IPS-18c (cell line): Measurements from ENCODE around the gene DPM3.
"Not testable (repeated sequence)": the region's sequence is repeated elsewhere in the genome, so short reads cannot be mapped to it uniquely, and the experiment has no call there.

ENCODE experiments used
- H3K4me3 ChIP-seq: 2 replicates; pipeline ENCODE4 v1.7.0; 2013; ENCODE audit warnings: low read depth, mild to moderate bottlenecking, low read length, moderate library complexity; ENCODE audit not compliant: insufficient read depth
- H3K9me3 ChIP-seq: one replicate; pipeline ENCODE4 v1.6.1; 2013; ENCODE audit warnings: mild to moderate bottlenecking, low read length, moderate library complexity; ENCODE audit not compliant: control insufficient read depth, insufficient read depth

DPM3 gene

DNA sequence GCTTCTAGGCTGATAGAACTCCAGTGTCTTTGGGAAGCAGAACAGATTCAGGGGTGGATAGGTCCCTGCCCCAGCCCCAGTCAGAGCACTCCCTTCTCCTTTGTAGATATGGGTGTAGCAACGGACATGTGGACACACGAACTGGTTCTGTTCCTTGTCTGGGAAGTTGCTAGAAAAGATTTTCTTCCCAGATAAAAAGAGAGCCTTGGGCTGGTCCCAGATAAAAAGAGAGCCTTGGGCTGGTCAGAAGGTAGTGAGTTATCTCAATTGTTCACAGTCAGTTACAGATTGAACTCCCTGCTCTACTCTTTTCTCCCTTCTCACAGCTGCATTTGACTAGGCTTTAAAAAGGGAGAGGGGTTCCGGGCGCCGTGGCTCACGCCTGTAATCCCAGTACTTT, 20.1 kb downstream of the DPM3 start:
- no peak overlapping the region for H3K4me3 ChIP-seq
- H3K9me3 ChIP-seq, result no peaks in the 10 kb centered on the region

DNA sequence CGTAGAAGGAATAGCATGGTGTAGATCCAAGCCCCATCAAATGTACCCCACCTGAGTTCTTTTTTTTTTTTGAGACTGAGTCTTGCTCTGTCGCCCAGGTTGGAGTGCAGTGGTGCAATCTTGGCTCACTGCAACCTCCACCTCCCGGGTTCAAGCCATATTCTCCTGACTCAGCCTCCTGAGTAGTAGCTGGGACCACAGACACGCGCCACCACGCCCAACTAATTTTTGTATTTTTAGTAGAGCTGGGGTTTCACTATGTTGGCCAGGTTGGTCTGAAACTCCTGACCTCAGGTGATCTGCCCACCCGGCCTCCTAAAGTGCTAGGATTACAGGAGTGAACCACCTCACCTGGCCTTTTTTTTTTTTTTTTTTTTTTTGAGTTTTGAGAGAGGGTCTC, 22.2 kb downstream of the DPM3 start:
- not testable (repeated sequence) for H3K4me3 ChIP-seq, H3K9me3 ChIP-seq

GRCh38 chr1:155117610-155118009, 22.7 kb downstream of the DPM3 start:
- Histone ChIP-seq H3K4me3 (no peak overlapping the region), H3K9me3 (no peaks in the 10 kb centered on the region)

DNA sequence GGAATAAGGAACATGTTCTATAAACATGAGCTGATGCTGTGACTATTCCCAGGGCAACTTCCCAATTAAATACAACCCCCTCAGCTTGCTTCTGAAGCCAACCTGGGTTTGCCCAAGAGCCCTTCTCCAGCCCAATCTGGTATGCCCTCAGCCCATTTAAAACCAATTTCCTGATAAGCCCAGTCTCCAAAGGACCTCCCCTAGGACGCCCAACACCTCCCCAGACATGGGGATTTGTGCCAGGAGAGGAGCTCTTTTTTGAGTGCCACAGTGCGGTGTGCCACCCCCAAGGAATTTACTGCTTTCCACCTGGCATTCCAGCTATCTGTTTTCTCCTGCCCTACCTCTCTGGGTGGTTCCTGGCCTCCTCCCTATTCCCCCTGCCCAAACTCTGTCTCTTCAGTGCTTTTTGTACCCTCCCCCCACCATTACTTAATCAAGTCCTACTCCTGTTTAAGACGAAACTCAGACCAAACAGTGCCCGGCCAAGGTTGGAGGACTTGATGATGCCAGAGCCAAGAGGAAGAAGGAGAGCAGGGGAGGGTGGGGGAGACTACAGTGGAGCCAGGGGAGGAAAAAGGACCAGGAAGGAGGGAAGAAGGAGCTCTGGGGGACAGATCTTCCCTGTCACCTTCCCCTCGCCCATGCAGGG, 24.1 kb downstream of the DPM3 start:
- Histone ChIP-seq H3K9me3 (peaks cover 2% of the 10 kb centered on the region), H3K4me3 (no peak overlapping the region)

- H3K4me3 ChIP-seq, result no peak overlapping the region
- H3K9me3 ChIP-seq, result peaks cover 2% of the 10 kb centered on the region
Observed at GRCh38 chr1:155113450-155113980, 26.8 kb downstream of the DPM3 start.

DNA sequence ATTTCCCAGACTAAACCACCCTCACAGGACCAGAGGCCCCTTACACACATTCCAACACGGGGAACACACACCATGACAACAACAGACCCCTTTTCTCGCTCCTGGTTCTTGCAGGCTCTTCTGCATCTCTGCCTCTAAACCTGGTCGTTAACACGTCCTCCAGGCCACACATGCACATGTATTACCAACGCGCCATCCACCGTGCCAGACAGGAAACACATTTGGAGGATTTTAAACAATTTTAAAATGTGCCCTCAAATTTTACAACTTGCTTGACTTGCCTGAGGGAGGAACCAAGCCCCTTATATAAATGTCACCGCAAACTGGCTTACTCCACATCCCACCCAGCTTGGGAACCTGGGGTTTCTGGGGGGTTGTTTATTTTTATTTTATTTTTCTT, 29.5 kb downstream of the DPM3 start:
- Histone ChIP-seq H3K4me3 (no peak overlapping the region), H3K9me3 (peaks cover 2% of the 10 kb centered on the region)

DNA sequence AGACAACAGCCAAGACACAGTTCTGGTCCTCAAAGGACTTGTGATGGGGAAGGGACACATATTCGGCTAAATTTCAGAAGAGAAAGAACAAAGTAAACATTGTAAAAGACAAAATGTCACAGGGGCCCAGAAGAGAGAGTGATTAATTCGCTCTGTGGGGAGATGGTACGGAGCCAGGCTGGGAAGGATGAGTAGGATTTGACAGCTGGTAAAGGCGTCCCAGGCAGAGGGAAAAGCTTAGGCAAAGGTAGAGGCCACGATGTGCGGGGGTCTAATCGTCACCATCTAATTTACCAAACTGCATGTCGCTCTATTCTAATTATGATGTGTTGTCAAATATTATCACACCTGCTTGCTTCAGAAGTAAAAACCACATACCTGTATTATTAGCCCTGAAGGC, 29.9 kb downstream of the DPM3 start:
- Histone ChIP-seq H3K4me3 (no peak overlapping the region), H3K9me3 (peaks cover 2% of the 10 kb centered on the region)

- peaks cover 2% of the 10 kb centered on the region for H3K9me3 ChIP-seq
- no peak overlapping the region for H3K4me3 ChIP-seq
Observed at GRCh38 chr1:155108296-155108695, 32.0 kb downstream of the DPM3 start.

- Histone ChIP-seq H3K4me3 (no peak overlapping the region), H3K9me3 (peaks cover 2% of the 10 kb centered on the region)
Observed at GRCh38 chr1:155107309-155108264, 32.7 kb downstream of the DPM3 start.

DNA sequence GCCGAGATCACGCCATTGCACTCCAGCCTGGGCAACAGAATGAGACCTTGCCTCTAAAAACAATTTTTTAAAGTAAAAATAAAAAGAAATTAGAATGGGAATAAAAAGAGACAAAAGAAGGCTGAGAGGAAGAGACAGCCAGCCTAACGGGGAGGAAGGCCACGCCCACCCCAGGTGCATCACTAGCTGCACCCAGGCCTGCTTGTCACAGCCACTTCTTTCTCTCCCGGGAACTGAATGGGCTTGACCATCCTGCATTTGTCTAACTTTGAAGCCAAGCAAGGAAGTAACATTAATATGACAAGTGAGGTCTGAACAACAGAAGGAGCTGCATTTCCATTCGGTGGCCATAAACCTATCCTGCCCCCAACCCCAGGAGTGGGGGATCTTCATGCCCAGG, 33.5 kb downstream of the DPM3 start:
- H3K4me3 ChIP-seq, result no peak overlapping the region
- no peaks in the 10 kb centered on the region for H3K9me3 ChIP-seq

GRCh38 chr1:155105604-155106011, 34.7 kb downstream of the DPM3 start:
- H3K4me3 ChIP-seq, result no peak overlapping the region
- H3K9me3 ChIP-seq, result no peaks in the 10 kb centered on the region

DNA sequence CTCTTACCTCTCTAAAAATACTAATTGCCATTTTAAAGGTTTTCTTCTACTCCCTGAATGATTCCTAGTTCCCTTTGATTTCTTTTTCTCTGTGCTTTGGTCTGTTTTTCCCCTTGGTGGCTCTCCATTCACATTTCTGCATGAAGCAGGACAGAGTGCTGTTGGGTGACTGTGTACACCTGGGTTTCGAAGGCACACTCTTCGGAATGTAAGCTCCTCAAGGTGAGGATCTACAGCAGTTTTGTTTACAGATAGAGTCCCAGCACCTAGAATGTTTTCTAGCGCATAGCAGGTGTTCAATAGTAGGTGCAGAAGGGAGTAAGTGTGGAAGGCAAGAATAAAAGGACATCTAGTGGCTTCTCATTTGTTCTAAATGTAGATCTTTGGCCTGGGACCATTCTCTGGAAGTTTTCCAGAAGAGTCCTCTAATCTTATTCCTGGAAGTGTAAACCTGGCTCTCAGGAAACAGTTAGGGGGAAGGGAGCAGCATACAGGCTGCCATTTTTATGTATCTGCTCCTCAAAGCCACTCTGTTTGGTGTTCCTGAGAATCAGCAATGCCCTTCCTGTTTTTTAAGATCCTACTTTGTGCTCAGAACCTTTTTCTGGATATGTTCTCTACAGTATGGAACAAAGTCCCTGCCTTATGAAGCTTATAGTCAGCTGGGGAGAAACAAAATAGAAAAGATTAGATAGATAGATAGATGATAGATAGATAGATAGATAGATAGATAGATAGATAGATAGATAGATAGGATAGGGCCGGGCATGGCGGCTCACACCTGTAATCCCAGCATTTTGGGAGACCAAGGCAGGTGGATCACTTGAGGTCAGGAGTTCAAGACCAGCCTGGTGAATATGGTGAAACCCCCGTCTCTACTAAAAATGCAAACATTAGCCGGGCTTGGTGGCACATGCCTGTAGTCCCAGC, 35.5 kb downstream of the DPM3 start:
- H3K4me3 ChIP-seq, result no peak overlapping the region
- H3K9me3 ChIP-seq, result no peaks in the 10 kb centered on the region

- H3K4me3 ChIP-seq, result no peak overlapping the region
- no peaks in the 10 kb centered on the region for H3K9me3 ChIP-seq
Observed at GRCh38 chr1:155103325-155103724, 37.0 kb downstream of the DPM3 start.

DNA sequence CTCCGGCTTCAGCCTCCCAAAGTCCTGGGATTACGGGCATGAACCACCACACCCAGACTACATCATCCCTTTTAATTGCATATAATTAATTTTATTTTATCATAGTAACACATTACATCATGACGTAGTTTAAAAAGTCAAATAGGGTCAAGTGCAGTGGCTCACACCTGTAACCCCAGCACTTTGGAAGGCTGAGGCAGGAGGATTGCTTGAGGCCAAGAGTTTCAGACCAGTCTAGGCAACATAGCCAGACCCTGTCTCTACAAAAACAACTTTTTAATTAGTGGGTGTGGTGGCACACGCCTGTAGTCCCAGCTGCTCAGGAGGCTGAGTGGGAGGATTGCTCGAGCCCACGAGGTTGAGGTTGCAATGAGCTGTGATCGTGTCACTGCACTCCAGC, 41.0 kb downstream of the DPM3 start:
- H3K4me3 ChIP-seq, result no peak overlapping the region

GRCh38 chr1:155094622-155094948, 45.7 kb downstream of the DPM3 start:
- H3K9me3 ChIP-seq, result no peaks in the 10 kb centered on the region
- no peak overlapping the region for H3K4me3 ChIP-seq

More for the DNA sequence above, 41.0 kb downstream of the DPM3 start:
- no peaks in the 10 kb centered on the region for H3K9me3 ChIP-seq

DNA sequence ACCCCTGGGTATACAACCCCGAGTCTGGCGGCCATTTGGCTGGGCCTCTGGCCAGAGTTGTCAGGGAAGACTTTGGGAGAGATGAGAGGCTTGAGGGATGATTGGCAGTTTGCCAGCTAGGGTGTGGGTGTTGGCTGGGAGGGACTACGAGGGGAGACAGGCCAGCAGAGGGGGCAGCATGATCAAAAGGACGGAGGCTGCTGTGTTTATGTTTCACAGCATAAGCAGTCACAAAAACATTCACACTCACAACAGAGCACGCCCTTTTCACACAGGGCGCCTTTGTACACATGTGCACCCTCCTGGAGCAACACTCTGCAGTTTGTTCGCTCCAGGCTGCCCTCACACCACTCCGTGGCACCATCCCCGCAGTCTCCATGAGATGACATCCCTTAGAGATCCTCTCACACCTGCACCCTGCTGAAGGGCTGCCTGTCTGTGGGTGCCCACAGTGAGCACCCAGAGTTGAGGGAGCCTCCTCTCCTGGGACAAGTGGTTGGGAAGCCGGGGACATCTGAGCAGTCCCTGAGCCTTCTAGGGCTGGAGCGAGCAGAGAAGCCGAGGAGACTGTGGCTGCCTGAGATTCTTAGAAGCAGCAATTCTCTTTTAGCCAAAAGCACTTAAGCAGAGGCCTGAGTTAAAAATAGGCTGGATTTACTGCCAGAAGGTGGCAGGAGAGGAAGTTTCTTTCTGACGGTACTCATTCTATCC, 46.3 kb downstream of the DPM3 start:
- H3K9me3 ChIP-seq, result no peaks in the 10 kb centered on the region
- H3K4me3 ChIP-seq, result no peak overlapping the region

GRCh38 chr1:155092641-155093040, 47.7 kb downstream of the DPM3 start:
- no peaks in the 10 kb centered on the region for H3K9me3 ChIP-seq
- no peak overlapping the region for H3K4me3 ChIP-seq
